HG03460 (cell line): ENCODE data around the gene USP48.

Source experiments
- ATAC-seq: cut with Tn5 transposase; IDR thresholded peaks from one replicate; pipeline ENCODE4 v1.9.1; 2021; ENCODE audit not compliant: unreplicated experiment

The USP48 gene

GRCh38 chr1:21752186-21752585 lies 30.8 kb downstream of the USP48 start:
- ATAC-seq = no peak

- no peak for ATAC-seq
Observed at GRCh38 chr1:21751281-21751680, 31.7 kb downstream of the USP48 start.

GRCh38 chr1:21750841-21751240 lies 32.1 kb downstream of the USP48 start:
- ATAC-seq = no peak

GRCh38 chr1:21749859-21750468 lies 33.0 kb downstream of the USP48 start:
- no peak for ATAC-seq

DNA sequence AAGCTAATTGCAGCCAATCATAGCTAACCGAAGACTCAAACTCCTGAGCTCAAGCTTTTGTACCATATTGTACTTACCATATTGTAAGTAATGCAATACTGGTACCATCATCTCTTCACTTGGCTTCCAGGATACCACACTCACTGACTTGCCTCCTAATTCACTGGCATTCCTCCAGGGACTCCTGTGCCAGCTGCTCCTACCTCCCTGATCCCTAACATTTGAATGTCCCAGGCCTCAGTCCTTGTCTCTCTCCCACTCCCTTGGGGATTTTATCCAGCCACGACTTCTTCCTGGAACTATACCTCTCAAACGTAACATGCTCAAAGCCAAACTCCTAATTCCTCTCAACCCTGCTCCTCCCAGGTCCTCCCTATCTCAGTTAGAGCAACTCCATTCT lies 33.8 kb downstream of the USP48 start:
- no peak for ATAC-seq

DNA sequence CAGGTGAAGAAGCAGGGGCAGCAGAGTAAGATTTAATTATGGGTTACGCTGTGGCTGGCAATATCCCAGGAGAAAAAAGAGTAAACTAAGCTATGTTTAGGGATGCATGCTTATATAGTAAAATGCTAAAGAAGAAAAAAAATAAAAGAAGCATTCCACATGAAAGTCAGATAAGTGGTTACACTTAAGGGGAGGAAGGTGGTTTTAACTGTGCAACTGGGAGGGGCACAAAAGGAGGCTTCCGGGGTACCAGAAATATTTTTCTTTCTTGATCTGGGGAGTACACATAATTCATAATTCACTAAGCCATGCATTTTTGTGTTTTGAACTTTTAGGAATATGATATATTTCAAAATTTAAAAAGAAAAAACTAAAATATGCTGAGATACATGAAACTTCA lies 39.5 kb downstream of the USP48 start:
- no peak for ATAC-seq

- no peak for ATAC-seq
Observed at GRCh38 chr1:21742578-21742977, 40.4 kb downstream of the USP48 start.

DNA sequence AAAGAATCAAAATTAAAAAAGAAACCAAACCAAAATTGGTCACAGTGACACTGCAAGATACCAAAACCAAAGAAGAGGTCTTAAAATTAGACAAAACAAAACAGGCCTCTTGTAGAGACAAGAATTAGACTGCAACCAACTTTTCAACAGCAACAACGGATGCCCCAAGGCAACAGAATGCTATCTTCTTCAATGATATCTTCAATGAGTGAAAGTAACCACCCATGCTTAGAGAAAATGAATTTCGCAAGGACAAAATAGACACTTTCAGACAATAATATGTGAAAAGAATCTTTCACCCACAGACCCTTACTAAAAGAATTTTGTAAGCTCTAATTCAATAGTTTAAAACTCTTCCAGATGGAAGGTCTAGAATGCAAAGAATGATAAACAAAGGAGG lies 41.7 kb downstream of the USP48 start:
- no peak for ATAC-seq

DNA sequence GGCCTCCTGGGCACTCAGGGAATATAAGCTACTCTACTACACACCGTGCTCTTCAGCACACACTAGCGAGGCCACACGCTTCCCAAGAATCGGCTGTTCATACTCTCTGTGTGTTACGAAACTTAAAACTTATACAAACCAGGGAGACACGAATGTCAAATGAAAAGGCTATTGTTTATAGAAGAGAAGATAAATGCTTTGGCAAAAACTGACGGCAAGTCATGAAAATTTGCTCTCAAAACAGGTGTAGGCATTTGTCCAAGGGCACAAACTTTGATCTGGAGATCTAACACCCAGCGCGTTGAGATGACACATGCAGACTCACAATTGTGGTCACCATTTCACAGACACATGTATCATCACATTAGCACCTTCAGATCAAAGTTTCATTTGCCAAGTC lies 46.1 kb downstream of the USP48 start:
- ATAC-seq = no peak

- no peak for ATAC-seq
Observed at GRCh38 chr1:21736011-21736410, 46.9 kb downstream of the USP48 start.

DNA sequence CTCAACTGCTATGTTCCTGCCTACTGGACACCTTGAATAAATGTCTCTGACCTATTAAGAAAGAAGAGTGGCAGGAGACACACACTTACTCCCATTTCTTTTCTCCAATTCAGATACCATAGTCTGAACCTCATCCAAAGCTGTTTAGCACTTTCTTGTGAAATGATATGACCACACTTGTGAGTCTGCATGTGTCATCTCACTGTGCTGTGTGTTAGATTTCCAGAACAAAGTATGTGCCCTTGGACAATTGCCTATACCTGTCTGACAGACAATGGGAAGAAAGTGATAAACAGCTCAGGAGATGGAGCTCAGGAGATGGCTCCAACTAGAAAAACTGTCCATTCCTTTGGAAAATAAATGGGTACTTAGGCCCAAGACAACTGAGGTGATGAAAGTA lies 48.4 kb downstream of the USP48 start:
- no peak for ATAC-seq

- ATAC-seq = no peak
Observed at GRCh38 chr1:21732664-21733063, 50.3 kb downstream of the USP48 start.

DNA sequence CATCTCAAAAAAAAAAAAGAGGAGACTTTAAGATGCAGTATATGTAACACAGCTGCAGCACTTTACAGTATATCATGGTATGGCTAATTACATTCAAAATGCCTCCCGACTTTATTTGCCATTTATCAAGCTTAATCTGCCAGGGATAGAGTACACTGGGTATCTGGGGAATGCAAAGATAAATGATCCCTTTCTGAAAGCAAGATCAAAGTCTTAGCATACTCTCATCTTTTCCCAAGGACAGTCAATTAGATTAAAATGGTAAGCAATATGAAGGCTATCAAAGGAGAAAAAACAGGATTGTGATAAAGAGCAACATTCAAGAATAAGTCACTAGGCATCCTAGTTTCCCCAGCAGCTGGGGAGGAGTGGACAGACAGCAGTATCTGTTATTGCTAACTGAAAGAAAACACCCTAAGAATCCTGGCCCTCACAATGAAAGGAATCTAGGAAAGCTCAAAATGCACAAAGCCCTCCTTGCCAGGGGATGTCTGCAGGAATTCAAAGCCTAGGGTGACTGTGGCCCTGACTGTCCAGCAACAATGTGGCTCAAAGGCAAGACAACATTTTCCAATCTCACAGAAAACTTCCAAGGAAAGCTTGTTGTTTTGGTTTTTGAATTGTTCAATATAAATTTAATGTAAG lies 57.1 kb downstream of the USP48 start:
- no peak for ATAC-seq

GRCh38 chr1:21724570-21724969 lies 58.4 kb downstream of the USP48 start:
- no peak for ATAC-seq

- ATAC-seq = no peak
Observed at GRCh38 chr1:21724098-21724497, 58.9 kb downstream of the USP48 start.

GRCh38 chr1:21721295-21721985 lies 61.5 kb downstream of the USP48 start:
- no peak for ATAC-seq

DNA sequence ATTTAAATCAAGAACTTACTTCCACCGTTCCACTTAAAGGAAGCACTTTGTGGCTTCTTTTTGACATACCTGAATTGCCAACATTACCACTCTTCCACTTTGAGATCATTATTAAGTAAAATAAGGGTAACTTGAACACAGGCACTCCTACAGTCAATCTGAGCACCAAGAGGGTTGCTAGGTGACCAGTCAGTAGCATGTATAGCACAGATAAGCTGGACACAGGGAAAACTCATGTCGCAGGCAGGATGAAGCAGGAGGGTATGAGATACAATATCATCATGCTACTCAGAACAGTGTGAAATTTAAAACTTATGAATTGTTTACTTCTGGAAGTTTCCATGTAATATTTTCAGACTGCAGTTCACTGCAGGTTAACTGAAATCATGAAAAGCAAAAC lies 66.8 kb downstream of the USP48 start:
- no peak for ATAC-seq

DNA sequence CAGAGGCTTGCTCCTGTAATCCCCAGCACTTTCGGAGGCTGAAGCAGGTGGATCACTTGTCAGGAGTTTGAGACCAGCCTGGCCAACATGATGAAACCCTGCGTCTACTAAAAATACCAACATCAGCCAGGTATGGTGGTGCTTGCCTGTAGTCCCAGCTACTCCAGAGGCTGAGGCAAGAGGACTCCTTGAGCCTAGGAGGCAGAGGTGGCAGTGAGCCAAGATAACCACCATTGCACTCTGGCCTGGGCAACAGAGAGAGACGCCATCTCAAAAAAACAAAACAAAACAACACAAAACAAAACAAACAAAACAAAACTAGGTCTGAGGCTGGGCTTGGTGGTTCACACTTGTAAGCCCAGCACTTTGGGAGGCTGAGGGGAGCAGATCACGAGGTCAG lies 75.1 kb downstream of the USP48 start:
- no peak for ATAC-seq

GRCh38 chr1:21707086-21707840 lies 75.7 kb downstream of the USP48 start:
- no peak for ATAC-seq

DNA sequence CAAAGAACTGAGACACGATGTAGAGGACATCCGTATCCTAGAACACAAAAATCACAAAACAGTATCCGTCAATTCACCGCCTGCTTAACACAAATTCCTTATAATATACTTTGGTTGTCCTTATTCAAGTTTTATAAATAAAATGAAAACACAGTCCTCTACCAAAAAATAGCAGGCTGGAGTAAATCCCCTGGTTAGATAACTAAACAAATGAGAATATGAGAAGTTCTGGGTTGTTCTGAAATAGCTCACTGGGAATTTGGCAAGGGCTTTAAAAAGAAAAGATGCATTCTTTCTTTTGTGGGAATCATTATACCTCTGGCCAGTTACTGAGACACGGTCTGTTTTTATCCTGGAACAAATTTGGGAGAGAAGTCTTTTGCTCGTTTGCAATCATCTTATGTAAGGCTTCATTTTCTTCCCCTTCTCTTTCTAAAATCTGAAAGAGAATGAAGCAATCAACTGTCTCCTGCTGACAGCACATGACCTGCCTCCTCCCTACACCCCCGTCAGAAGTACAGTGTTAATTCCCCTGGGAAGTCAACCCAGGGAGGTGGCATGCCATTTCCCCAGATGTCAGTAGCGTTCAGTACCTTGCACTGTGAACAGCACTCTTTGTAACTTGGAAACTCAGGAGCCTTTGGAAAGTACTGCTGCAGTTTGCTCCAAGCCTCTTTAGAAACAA lies 76.7 kb downstream of the USP48 start:
- ATAC-seq = no peak

- no peak for ATAC-seq
Observed at GRCh38 chr1:21705303-21705980, 77.5 kb downstream of the USP48 start.
